GOT3 (cell line): ENCODE results near the gene PRELP.
A peak's percentile ranks its signal among the peaks of the same experiment; 100 is the strongest.
"Not testable (repeated sequence)": the region's sequence is repeated elsewhere in the genome, so short reads cannot be mapped to it uniquely, and the experiment has no call there.

ENCODE experiments used
- DNase-seq: peaks from one replicate; lab custom pipeline; 2025; ENCODE audit warnings: mixed read lengths; lab: John Stamatoyannopoulos, UW

Gene PRELP

GRCh38 chr1:203506858-203507626 lies 31.4 kb downstream of the PRELP start:
- no peak for DNase-seq

GRCh38 chr1:203507759-203508158 lies 32.2 kb downstream of the PRELP start:
- no peak for DNase-seq

- DNase-seq, result no peak
Measured at GRCh38 chr1:203508463-203509073, 33.0 kb downstream of the PRELP start.

DNA sequence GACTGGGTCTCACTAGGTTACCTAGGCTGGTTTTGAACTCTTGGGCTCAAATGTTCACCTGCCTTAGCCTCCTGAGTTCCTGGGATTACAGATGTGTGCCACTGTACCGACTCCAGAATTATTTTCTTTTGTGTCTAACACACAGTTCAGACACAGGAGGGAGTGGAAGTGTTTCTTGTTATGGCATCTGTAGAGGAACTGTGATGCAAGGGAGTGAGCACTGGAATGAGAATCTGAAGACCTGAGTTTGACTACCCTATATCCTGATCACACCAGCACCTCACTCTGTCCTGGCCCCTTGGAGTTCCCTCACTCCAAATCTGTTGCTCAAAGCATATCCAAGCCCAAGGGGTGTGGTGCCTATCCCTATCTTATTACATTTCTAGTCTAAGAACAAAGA lies 33.5 kb downstream of the PRELP start:
- no peak for DNase-seq

DNA sequence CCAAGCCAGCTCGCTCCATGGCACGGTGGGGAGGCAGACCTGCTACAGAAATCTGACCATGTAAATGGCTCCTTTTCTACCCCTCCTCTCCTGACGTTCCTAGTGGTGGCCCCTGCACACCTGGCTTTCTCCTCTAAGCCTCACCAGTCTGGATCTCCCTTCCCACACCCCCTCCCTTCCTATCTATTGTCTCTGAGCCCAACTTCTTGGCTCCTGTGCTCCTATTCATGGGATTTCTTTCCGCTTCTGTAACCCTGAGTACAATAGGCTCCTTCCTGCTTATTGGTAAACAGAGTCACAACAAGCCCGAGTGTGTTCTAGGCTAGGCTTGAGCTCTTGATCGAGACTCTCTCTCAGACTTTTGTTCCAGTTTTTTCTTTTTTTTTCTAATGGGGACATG lies 35.9 kb downstream of the PRELP start:
- DNase-seq, result no peak

- no peak for DNase-seq
Measured at GRCh38 chr1:203511930-203512329, 36.3 kb downstream of the PRELP start.

DNA sequence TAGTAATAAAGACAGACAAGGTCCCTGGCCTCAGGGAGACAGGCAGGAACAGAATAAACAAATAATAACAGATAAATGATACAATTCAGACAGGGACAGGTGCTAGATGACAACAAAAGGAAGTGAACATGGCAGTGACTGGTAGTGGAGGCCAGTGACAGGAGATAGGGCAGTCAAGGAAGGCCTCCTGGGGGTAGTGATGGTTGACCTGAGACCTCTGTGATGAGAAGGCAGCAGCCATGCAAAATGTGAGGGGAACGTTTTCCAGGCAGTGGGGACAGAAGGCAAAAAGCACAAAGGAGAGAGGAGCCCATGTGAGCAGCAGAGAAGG lies 36.9 kb downstream of the PRELP start:
- DNase-seq, result peak; percentile 50

DNA sequence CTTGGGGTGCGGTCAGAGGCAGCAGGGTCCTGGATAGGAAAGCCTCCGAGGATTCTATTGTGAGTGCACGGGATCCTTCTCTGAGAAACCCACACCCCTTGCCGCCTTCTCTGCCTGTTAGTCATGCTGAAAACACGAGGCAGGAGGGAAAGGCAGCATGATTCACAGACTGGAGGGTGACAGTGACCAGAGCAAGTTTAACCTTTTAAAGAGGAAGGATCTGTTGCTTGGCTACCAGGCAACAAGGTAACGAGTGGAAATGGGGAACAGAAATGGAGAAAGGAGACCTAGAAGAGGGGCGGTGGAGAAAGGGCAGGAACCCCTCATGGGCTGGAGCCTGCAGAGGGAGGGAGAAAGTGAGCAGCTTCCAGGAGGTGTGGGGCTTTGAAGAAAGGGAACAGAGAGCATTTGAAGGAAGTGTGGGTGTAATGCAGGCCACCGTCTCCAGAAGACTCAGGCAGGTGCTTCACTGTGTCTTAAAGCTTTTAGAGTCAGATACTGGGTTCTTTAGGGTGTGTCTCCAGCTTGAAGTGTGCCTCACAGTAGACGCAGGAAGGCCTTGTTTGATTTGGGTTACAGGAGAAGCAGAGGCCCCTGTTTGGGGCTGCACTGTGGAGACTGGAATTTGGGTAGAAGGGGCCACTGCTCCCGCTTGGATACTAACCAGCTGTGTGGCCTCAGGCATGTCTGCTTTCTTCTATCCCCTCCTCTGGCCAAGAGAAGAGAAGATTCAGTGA lies 37.4 kb downstream of the PRELP start:
- peak; percentile 51 for DNase-seq

DNA sequence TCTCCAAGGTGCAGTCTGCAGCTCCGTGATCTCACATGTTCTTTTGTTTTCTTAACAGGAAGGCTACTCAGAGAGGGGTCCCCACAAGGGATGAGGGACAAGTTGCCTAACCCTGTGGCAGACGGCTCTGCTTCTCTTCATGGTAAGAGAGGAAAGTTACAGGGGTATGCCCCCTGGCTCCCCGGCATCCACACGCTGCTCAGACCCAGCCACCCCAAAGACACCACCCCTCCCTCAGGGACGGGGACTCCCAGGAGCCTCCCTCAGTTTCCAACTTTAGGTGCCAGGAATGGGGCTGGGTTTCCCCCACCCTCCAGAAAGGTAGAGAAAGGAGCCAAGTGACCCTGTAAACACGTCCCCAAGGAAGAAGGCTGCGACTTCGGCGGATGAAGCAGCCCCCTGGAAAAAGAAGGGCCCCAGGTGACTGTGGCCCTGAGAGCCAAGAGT lies 38.0 kb downstream of the PRELP start:
- DNase-seq, result no peak

GRCh38 chr1:203516184-203516583 lies 40.6 kb downstream of the PRELP start:
- no peak for DNase-seq

DNA sequence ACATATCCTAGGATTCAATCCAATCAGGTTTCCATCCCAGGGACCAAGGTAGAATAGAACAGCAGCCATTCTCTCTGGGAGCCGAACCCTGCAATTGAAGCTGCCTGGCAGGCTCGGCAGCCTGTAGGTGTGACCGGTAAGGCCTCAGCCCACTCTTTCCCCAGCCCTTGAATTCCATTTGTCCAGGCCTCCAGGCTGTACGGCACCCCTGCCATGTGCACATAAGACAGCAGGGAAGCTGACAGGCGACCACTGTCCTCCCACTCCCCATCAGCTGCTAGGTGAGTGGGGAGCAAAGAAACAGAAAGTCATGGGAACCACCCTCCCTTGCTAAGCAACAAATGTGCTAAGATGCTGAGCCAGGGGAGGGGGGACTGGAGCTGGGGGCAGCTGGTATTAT lies 41.3 kb downstream of the PRELP start:
- DNase-seq, result no peak

- DNase-seq, result no peak
Measured at GRCh38 chr1:203517426-203518110, 42.0 kb downstream of the PRELP start.

- not testable (repeated sequence) for DNase-seq
Measured at GRCh38 chr1:203518139-203518538, 42.5 kb downstream of the PRELP start.

DNA sequence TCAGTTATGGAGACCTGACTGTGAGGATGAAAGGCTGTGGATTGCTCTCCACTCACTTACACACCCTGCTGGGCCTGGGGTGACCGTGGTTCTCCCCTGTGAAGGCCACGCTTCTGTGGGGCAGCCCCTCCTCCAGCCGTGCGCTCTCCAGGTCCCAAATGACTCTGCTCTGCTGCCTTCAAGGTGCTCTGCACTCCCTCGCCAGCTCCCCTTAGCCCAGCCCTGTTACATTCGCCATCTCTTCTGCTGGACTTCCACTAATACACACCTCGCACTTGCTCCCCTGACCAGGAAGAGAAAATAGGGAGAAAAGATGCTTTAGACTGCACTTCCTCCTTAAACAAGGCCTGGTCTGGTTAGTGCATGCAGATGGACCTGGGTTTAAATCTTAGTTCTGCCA lies 42.9 kb downstream of the PRELP start:
- no peak for DNase-seq

DNA sequence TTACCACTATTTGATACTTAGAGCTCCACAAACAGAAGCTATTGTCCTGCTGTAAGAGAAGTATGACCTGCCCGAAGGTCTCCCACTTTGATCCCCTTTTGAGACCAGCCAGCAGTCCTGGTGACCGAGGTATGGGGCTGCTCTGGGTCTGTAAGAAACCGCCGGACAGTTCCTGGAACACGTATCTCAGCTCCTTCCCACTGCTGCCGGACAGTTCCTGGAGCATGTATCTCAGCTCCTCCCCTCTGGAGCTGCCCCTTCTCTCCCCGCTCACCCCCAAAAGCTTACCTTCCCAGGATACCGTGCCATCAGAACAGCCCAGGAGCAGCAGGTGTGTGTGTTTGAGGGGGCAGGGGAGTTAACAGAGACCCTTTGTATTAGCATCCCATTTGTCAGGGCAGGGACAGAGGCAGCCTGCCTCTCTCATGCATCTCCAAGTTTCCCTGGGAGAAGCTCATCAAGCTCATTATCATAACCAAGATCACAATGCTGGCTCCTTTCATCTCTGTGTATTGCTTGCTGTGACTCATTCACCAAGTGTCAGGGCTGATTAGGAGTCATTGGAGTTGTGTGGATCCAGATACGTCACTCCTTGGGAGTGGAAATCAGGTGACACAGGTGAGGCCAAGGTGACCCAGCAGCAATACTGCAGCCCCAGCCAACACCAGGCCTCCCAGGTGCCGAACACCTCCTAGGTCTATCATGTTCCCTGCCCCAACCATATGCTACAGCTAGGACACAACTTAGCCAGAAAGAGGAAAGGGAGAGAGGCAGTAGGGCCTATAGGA lies 43.6 kb downstream of the PRELP start:
- DNase-seq, result no peak

DNA sequence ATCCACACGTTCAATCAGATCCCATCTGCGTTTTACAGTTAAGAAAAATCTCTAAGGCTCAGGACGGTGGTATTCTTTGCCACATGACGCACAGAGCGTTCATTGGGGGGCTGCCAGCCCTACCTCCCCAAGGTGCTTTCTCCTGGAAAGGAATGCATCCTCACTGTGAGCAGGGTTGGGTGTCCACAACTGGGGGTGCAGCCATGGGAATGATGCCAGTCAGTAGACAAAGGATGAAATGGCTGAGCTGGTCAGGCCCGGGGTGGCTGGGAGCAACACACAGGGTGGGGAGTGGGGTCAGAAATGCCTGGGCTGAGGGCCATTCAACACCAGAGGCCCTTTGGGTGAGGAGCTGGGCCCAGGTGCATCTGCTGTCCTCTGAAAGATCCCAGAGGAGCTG lies 44.3 kb downstream of the PRELP start:
- DNase-seq, result no peak

DNA sequence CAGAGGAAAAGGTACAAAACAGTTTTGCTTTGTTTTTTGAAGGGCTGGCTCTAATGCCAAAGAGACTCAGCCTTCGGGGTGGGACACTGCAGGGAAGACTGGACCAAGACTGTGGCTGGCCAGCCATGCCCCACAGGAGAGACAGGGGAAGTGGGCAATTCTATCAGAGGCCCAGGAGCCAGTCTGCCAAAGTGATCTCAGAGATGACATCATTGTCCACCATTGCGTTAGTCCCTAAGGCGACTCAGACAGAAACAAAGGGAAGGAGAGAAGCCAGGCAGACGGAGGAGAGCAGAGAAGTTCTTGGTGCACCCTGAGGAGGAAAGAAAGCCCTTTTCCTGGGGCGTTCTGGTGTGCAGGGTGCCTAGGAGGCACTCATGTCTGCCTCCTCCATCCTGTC lies 44.7 kb downstream of the PRELP start:
- no peak for DNase-seq

DNA sequence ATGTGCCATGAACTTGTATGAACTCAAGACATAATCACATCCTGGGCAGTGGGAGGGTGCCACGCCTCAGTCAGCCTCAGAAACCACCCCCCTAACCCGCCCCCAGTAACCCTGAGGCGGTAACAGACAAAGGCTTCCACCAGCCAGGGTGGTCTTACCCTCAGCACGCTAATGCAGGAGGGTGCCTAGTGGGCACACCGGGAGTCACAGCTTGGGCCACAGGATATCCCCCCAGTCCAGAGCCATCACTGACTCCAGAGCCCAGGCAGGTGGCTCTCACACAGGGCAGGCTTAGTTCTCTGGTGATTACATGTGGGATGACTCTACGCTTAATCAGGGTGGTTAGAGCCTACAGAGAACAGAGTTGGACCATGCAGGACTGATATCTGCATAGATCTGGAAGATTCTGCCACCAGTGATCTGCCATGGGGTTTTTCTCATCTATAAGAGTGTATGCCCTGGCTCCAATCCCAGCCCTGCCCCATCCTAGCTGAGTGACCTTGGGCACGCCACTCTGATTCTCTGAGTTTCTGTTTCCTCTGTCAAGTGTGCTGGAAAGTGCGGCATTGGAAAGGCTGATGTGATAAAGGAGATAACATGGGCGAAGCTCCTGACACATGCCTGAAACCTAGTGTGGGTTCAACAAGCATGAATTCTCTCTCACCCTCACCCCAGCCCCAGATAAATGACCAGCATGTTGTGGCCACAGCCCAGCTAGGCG lies 45.6 kb downstream of the PRELP start:
- no peak for DNase-seq

GRCh38 chr1:203521812-203522211 lies 46.2 kb downstream of the PRELP start:
- DNase-seq, result no peak

DNA sequence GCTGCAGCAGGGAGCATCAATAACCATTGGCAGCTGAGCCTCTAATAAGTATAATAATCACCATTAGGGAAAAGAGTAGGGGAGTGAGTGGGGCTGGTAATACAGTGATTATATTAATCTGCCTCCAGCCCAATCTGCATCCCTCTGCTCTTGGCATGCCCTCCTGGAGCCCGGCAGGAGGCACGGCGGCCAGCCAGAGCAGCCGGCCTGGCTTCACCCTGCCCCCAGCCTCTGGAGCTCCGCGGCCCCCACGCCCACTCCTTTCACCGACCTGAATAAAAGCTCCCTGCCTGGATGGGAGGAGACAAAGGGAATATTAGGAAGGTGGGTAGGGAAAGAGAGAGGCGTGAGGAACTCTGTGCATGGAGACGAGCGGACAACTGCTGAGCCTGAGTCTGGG lies 46.6 kb downstream of the PRELP start:
- no peak for DNase-seq

- DNase-seq, result no peak
Measured at GRCh38 chr1:203523667-203524066, 48.1 kb downstream of the PRELP start.
